Measurements from ENCODE around the gene FOCAD. TPM values are rescaled to one million over a fixed set of nuclear protein-coding genes. Genes with fewer than 3 reads are reported as not detected.
A peak's percentile ranks its signal among the peaks of the same experiment; 100 is the strongest.

Gene FOCAD
- total RNA-seq, 2 donors from 2014 or later, result 32.0 to 76.1 TPM

DNA sequence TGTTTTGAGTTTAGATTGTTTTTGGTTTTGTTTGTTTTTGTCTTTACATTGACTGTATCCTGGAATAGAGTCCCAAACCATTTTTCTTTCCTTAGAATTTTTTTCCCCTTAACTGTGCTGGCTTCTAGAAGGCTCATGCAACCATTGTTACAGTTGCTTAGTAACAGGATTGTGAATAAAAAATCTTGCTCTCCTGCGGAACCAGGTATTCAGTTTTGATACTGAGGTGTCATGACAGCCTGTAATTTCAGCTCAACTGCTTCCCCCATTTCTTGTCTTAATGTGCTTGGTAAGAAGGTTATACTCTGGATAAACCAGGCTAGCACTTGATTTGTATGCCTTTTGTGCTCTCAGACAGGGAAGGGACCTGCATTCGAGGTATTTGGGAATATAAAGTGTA, 42.1 kb downstream of the FOCAD start:
- intact Hi-C loops (cut with DNase I), result no loop called here
- Histone ChIP-seq H3K9me3 (no peaks in the 10 kb centered on the region), H3K27me3 (replicated peaks; ENCODE audit: insufficient read depth) (no peaks in the 10 kb centered on the region), H3K36me3 (no peaks in the 10 kb centered on the region), H3K27ac (peak overlapping the region; percentile 19 to 59), H3K4me3 (peak overlapping the region in 1 of 2 donors; percentile 23), H3K4me1 (replicated peaks) (peaks cover 3% of the 10 kb centered on the region)
- TF ChIP-seq POLR2AphosphoS5 (IDR thresholded peaks at IDR 0.05) (no peak), POLR2A (IDR thresholded peaks at IDR 0.05) (no peak)
- TF ChIP-seq, protein P1, sequence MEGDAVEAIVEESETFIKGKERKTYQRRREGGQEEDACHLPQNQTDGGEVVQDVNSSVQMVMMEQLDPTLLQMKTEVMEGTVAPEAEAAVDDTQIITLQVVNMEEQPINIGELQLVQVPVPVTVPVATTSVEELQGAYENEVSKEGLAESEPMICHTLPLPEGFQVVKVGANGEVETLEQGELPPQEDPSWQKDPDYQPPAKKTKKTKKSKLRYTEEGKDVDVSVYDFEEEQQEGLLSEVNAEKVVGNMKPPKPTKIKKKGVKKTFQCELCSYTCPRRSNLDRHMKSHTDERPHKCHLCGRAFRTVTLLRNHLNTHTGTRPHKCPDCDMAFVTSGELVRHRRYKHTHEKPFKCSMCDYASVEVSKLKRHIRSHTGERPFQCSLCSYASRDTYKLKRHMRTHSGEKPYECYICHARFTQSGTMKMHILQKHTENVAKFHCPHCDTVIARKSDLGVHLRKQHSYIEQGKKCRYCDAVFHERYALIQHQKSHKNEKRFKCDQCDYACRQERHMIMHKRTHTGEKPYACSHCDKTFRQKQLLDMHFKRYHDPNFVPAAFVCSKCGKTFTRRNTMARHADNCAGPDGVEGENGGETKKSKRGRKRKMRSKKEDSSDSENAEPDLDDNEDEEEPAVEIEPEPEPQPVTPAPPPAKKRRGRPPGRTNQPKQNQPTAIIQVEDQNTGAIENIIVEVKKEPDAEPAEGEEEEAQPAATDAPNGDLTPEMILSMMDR (IDR thresholded peaks at IDR 0.05), result no peak
- DNase-seq (ENCODE audit: low spot score), result peak; percentile 4
- 24% methylated on average over 2 of the region's 2 CpGs for WGBS

DNA sequence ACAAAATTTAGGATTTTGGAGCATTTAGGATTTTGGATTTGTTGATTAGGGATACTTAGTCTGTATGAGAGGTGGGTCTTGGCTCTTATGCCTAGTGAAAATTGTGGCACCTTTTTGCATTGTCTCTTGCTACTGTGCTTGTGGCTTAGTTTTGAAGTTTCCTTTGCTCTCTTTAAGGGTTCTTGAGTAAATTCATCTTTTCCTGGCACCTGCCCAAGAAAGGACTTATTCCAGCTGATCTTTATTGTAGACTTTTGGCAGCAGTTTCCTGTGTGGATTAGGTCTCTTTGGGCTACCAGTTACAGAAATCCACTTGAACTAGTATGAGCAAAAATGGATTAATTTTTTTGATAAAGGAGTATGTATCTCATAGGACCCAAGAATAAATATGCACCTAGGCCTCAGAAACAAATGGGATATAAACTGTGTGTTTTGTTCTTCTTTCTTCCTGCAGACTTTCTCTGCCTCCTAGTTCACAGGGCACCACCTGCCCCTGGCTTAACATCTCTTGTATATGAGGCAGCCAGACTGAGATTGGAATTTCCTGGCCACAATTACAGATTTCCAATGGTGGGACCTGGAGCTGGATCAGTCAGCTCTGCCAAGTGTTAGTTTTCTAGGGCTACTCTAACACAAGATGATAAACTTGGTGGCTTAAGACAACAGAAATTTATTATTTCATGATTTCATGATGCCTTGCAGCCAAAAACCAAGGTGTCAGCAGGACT, 44.6 kb downstream of the FOCAD start:
- intact Hi-C loops (cut with DNase I), result no loop called here
- Histone ChIP-seq H3K27me3 (replicated peaks; ENCODE audit: insufficient read depth) (no peaks in the 10 kb centered on the region), H3K36me3 (no peaks in the 10 kb centered on the region), H3K27ac (no peak overlapping the region), H3K4me3 (no peak overlapping the region), H3K4me1 (replicated peaks) (peaks cover 3% of the 10 kb centered on the region), H3K9me3 (no peaks in the 10 kb centered on the region)
- DNase-seq (ENCODE audit: low spot score), result peak; percentile 5
- TF ChIP-seq POLR2A (IDR thresholded peaks at IDR 0.05) (no peak), POLR2AphosphoS5 (IDR thresholded peaks at IDR 0.05) (no peak)
- TF ChIP-seq, protein P1 (IDR thresholded peaks at IDR 0.05), result no peak

DNA sequence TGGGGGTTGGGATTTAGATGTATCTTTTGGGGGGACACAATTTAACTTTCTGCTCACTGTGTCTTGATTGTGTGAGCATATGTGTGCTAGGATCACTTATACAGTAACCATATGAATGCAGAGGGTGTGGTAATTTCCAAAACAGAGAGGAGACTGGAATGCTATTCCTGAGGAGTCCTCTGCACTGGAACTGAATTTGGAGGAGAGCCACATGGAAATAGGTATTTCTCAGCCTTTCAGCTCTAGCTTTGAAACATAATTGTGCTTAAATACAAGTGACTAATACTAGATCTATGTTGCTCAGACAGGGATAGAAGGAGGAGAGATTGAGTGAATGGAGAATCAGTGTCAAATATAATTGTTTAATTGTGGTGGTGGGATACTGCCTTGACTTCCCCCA, 45.5 kb downstream of the FOCAD start:
- no peak overlapping the region for H3K27ac ChIP-seq
- H3K4me1 ChIP-seq (replicated peaks), result peaks cover 3% of the 10 kb centered on the region
- H3K9me3 ChIP-seq, result no peaks in the 10 kb centered on the region
- intact Hi-C loops (cut with DNase I), result no loop called here
- H3K27me3 ChIP-seq (replicated peaks; ENCODE audit: insufficient read depth), result no peaks in the 10 kb centered on the region
- no peak for DNase-seq (ENCODE audit: low spot score)
- no peak overlapping the region for H3K4me3 ChIP-seq
- TF ChIP-seq POLR2AphosphoS5 (IDR thresholded peaks at IDR 0.05) (no peak), POLR2A (IDR thresholded peaks at IDR 0.05) (no peak)
- TF ChIP-seq, protein P1 (IDR thresholded peaks at IDR 0.05), result no peak
- no peaks in the 10 kb centered on the region for H3K36me3 ChIP-seq

DNA sequence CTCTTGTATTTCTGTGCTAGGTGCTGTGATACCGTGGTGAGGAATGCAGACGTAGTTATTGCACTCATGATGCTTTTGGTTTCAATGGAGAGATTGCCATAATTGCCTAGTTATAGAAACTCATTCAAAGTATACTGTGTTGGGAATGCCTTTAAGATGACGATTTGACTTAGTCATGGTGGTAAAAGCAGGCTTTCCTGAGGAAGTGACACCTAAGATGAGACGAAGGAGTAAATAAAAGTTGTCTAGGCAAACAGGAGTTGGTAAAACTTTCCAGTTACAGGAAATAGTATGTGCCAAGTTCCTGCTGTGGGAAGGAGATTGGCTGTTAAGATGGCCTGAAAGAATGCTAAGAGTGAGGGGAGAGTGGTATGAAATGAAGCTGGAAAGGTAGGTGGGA, 48.1 kb downstream of the FOCAD start:
- no peaks in the 10 kb centered on the region for H3K27me3 ChIP-seq (replicated peaks; ENCODE audit: insufficient read depth)
- no peak overlapping the region for H3K4me3 ChIP-seq
- TF ChIP-seq POLR2A (IDR thresholded peaks at IDR 0.05) (no peak), POLR2AphosphoS5 (IDR thresholded peaks at IDR 0.05) (no peak)
- TF ChIP-seq, protein P1 (IDR thresholded peaks at IDR 0.05), result no peak
- no peaks in the 10 kb centered on the region for H3K9me3 ChIP-seq
- no peak for DNase-seq (ENCODE audit: low spot score)
- H3K27ac ChIP-seq, result no peak overlapping the region
- 61% methylated on average over 4 of the region's 4 CpGs for WGBS
- no peaks in the 10 kb centered on the region for H3K4me1 ChIP-seq (replicated peaks)
- H3K36me3 ChIP-seq, result no peaks in the 10 kb centered on the region
- intact Hi-C loops (cut with DNase I), result no loop called here

DNA sequence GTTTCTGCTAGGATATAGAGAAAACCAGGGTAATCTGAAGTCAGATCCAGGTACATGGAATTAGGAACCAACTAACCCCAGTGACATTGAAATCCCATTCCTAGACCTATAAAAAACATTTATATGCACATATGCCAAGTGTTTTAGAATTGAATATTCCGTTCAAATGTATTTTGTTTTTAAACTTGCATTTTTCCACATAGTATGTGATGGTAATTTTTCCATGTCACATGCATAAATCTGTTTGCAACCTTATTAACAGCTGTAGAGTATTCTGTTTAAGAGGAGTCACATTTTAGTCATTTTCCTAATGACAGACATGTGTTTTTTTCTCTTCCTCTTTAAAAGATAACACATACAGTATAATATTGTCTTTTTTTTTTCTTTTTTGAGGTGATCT, 50.2 kb downstream of the FOCAD start:
- no peak for DNase-seq (ENCODE audit: low spot score)
- no peaks in the 10 kb centered on the region for H3K9me3 ChIP-seq
- TF ChIP-seq, protein P1 (IDR thresholded peaks at IDR 0.05), result no peak
- TF ChIP-seq POLR2AphosphoS5 (IDR thresholded peaks at IDR 0.05) (no peak), POLR2A (IDR thresholded peaks at IDR 0.05) (no peak)
- intact Hi-C loops (cut with DNase I), result no loop called here
- 97% methylated on average over 1 of the region's 1 CpG for WGBS
- no peaks in the 10 kb centered on the region for H3K4me1 ChIP-seq (replicated peaks)
- no peak overlapping the region for H3K27ac ChIP-seq
- no peaks in the 10 kb centered on the region for H3K27me3 ChIP-seq (replicated peaks; ENCODE audit: insufficient read depth)
- H3K36me3 ChIP-seq, result no peaks in the 10 kb centered on the region
- no peak overlapping the region for H3K4me3 ChIP-seq

Data from prostate gland (tissue), 2 donors.